ENCODE data around the gene TEPSIN.

DNA sequence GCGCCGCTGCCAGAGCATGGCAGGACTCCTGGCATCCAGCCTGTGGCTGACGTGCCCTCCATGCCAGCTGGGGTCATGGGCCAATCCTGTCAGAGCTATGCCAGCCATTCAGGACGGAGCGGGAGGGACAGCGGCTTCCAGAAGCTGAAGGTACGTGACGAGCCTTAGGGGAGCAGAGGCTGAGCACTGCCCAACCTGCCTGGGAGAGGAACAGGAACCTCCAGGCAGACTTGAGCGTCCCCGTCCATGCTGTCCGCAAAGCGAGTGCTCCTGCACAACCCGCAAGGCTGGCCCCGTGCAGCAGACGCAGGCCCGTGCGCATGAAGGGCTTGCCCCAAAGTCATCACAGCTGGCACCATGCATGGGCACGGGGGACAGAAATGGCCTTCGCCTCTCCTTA lies 21.8 kb upstream of the TEPSIN start:
- TF ChIP-seq, protein P1, sequence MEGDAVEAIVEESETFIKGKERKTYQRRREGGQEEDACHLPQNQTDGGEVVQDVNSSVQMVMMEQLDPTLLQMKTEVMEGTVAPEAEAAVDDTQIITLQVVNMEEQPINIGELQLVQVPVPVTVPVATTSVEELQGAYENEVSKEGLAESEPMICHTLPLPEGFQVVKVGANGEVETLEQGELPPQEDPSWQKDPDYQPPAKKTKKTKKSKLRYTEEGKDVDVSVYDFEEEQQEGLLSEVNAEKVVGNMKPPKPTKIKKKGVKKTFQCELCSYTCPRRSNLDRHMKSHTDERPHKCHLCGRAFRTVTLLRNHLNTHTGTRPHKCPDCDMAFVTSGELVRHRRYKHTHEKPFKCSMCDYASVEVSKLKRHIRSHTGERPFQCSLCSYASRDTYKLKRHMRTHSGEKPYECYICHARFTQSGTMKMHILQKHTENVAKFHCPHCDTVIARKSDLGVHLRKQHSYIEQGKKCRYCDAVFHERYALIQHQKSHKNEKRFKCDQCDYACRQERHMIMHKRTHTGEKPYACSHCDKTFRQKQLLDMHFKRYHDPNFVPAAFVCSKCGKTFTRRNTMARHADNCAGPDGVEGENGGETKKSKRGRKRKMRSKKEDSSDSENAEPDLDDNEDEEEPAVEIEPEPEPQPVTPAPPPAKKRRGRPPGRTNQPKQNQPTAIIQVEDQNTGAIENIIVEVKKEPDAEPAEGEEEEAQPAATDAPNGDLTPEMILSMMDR (IDR thresholded peaks at IDR 0.05) = no peak
- no peak for TF ChIP-seq POLR2A (IDR thresholded peaks at IDR 0.05)
